HG02763 (cell line): Measurements from ENCODE around the gene TP53TG3F.
"Not testable (repeated sequence)": the region's sequence is repeated elsewhere in the genome, so short reads cannot be mapped to it uniquely, and the experiment has no call there.

Experiments used
- ATAC-seq: cut with Tn5 transposase; IDR thresholded peaks from one replicate; pipeline ENCODE4 v1.9.1; 2021; ENCODE audit warnings: mild to moderate bottlenecking, moderate library complexity; ENCODE audit not compliant: unreplicated experiment

The TP53TG3F gene

GRCh38 chr16:33459312-33459711 lies at the start of gene TP53TG3F:
Gene TP53TG3F, plus strand, starts transcription at chr16:33459612. Its CDS starts 68 bp downstream, at chr16:33459680.
- ATAC-seq: not testable (repeated sequence)

- ATAC-seq: not testable (repeated sequence)
Observed at GRCh38 chr16:33491611-33492010, 32.2 kb downstream of the TP53TG3F start.

- not testable (repeated sequence) for ATAC-seq
Observed at GRCh38 chr16:33507231-33507630, 47.8 kb downstream of the TP53TG3F start.

- not testable (repeated sequence) for ATAC-seq
Observed at GRCh38 chr16:33509070-33509469, 49.7 kb downstream of the TP53TG3F start.

- ATAC-seq: not testable (repeated sequence)
Observed at GRCh38 chr16:33509906-33510305, 50.5 kb downstream of the TP53TG3F start.
